ENCODE measurements around the gene TNRC6A. TPM values are rescaled to one million over a fixed set of nuclear protein-coding genes. Genes with fewer than 3 reads are reported as not detected.
A peak's percentile ranks its signal among the peaks of the same experiment; 100 is the strongest.

The TNRC6A gene
- total and polyA plus RNA-seq, 9 of the 15 experiments (the other 6 are each of a cell fraction or from before 2014, with no cell fraction given), result 3.4 to 32.1 (median 26.6) TPM

GRCh38 chr16:24858219-24859041 is 129.0 kb downstream of the TNRC6A start (continued):
- TF ChIP-seq CREB5 (CRISPR knock-in tag; IDR thresholded peaks at IDR 0.05), result no peak
- no peak for TF ChIP-seq PBX2 (CRISPR knock-in tag; IDR thresholded peaks at IDR 0.05; ENCODE audit: low read depth)
- TF ChIP-seq PBX2 (tag; conservative IDR thresholded peaks at IDR 0.05; ENCODE audit: low read depth), result 0 out of 2 replicates have a peak, but pooled peaks have one; percentile 7
- TF ChIP-seq IRF2 (CRISPR knock-in tag; IDR thresholded peaks at IDR 0.05), result no peak
- peak in 1 of 2 experiments; percentile 81 for TF ChIP-seq AFF1 (IDR thresholded peaks at IDR 0.05; ENCODE audit: low read depth in 1 of 2, partially characterized antibody in 2 of 2)
- TF ChIP-seq CREM (IDR thresholded peaks at IDR 0.05; ENCODE audit: low read depth), result 0 out of 2 replicates have a peak, but pooled peaks have one; percentile 13
- no peak for TF ChIP-seq ID3 (CRISPR knock-in tag; IDR thresholded peaks at IDR 0.05)
- 0 out of 2 replicates have a peak, but pooled peaks have one; percentile 41 for TF ChIP-seq ID3 (tag; IDR thresholded peaks at IDR 0.05)
- TF ChIP-seq ILF3 (IDR thresholded peaks at IDR 0.05; ENCODE audit: borderline replicate concordance), result no peak
- TF ChIP-seq ZNF511 (CRISPR knock-in tag; IDR thresholded peaks at IDR 0.05), result peak; percentile 78
- no peak for TF ChIP-seq TBL1XR1 (IDR thresholded peaks at IDR 0.05; ENCODE audit: low read length in 2 of 2)
- peak; percentile 89; the same call in 1 of the 2 replicates for TF ChIP-seq PRMT5 (CRISPR knock-in tag; IDR thresholded peaks at IDR 0.05)
- 0 out of 2 replicates have a peak, but pooled peaks have one; percentile 73 for TF ChIP-seq HMGXB4 (CRISPR knock-in tag; IDR thresholded peaks at IDR 0.05)
- TF ChIP-seq MAZ (CRISPR knock-in tag; conservative IDR thresholded peaks at IDR 0.05 in 1 of 2, IDR thresholded peaks at IDR 0.05 in 1 of 2), result 0 out of 4 replicates have a peak, but pooled peaks have one; percentile 17 to 27
